ENCODE data around the gene FSIP1.

GRCh38 chr15:39598958-39599845, 183.4 kb downstream of the FSIP1 start:
- TF ChIP-seq NPAS2 (CRISPR knock-in tag; IDR thresholded peaks at IDR 0.05; ENCODE audit: borderline replicate concordance) (no peak), CTCF (IDR thresholded peaks at IDR 0.05) (no peak), JUN (IDR thresholded peaks at IDR 0.05) (no peak), CHD4 (IDR thresholded peaks at IDR 0.05; ENCODE audit: borderline replicate concordance) (no peak), RARB (CRISPR knock-in tag; IDR thresholded peaks at IDR 0.05) (no peak), CHD2 (IDR thresholded peaks at IDR 0.05; ENCODE audit: low read length, partially characterized antibody) (no peak), POLR2A (IDR thresholded peaks at IDR 0.05; ENCODE audit: low read length) (no peak), EP300 (IDR thresholded peaks at IDR 0.05) (no peak), MAX (IDR thresholded peaks at IDR 0.05) (no peak), MYC (IDR thresholded peaks at IDR 0.05; ENCODE audit: borderline replicate concordance, low read length) (no peak)
